Prostate gland (tissue), 2 donors: ENCODE data around the gene MANSC1.

Experiments used
- CTCF ChIP-seq, 4 experiments: fragments of 200-600 bp in 2 of 4; fragments of 450-650 bp in 2 of 4; sonication (generic) in 2 of 4; IDR thresholded peaks; 1 replicate in 3 of 4; 2 replicates in 1 of 4; pipeline ENCODE4 v1.5.1; 2016 to 2019; ENCODE audit warnings: antibody characterized with exemption in 4 of 4, mild to moderate bottlenecking in 2 of 4, moderate library complexity in 2 of 4
- POLR2A ChIP-seq: fragments of 450-650 bp; IDR thresholded peaks from one replicate; pipeline ENCODE4 v1.6.1; 2016; ENCODE audit warnings: antibody characterized with exemption, mild to moderate bottlenecking
- POLR2AphosphoS5 ChIP-seq: sonication (generic); formaldehyde crosslinking; IDR thresholded peaks from one replicate; pipeline ENCODE4 v1.6.1; 2017; ENCODE audit warnings: antibody characterized with exemption

DNA sequence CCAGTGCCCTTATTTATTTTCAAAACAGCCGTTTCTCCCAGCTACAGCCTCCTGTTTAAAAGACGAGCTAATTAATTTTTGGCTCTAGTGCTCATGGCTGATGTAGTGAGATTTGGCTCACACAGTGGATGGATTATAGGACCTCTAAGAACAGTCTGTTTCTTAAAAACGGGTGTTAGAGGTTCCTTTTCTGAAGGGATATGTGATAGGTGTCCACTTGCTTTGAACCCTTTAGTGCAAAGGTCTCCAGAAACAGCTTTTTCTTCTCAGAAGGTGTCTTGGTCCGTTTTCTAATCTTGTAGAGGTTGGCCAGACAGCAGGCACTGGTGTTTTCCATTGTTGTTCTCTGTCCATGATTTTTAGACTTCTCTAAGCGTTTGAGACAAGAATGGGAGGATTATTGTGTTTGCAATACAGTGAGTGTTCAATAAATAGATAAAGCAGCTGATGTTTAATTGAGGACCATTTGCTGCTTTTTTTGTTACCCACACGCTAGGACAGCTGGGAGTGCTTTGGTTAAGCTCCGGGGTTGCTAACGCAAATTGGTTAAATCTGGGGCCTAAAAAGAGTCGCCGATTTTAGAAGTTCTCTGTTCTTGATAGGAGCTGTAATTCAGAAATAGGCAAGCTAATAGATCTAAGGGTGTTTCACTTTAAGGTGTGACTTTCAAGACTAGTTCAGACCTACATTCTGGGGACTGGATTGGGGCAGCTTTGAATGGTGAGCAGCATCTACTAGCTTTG is 7.8 kb upstream of the MANSC1 start:
- TF ChIP-seq CTCF (IDR thresholded peaks at IDR 0.05) (no peak), POLR2A (no peak), POLR2AphosphoS5 (no peak)
